ENCODE results near the gene DMAP1.

DNA sequence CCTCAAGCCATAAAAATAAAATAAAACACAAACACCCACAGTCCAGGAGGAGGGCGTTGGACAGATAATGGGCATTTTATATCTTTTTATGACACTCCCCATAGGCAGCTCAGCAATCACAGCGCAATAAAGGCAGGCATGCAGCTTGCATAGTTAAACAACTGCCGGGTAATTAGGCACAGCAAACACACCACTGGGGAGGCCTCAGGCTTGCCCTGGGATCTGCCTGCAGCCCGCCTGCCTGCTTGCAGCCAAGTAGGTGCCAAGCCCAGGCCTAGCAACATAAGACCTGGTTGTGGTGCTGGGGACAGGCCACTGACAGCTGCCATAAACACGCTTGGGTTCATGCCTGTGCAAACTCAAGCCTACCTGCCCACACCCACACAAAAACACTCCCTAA is 54.2 kb downstream of the DMAP1 start:
- TF ChIP-seq, protein P1, sequence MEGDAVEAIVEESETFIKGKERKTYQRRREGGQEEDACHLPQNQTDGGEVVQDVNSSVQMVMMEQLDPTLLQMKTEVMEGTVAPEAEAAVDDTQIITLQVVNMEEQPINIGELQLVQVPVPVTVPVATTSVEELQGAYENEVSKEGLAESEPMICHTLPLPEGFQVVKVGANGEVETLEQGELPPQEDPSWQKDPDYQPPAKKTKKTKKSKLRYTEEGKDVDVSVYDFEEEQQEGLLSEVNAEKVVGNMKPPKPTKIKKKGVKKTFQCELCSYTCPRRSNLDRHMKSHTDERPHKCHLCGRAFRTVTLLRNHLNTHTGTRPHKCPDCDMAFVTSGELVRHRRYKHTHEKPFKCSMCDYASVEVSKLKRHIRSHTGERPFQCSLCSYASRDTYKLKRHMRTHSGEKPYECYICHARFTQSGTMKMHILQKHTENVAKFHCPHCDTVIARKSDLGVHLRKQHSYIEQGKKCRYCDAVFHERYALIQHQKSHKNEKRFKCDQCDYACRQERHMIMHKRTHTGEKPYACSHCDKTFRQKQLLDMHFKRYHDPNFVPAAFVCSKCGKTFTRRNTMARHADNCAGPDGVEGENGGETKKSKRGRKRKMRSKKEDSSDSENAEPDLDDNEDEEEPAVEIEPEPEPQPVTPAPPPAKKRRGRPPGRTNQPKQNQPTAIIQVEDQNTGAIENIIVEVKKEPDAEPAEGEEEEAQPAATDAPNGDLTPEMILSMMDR (tag by site-specific recombination; IDR thresholded peaks at IDR 0.05) = no peak
- TF ChIP-seq YY1 (tag by site-specific recombination; IDR thresholded peaks at IDR 0.05) = no peak
- TF ChIP-seq, protein P2, sequence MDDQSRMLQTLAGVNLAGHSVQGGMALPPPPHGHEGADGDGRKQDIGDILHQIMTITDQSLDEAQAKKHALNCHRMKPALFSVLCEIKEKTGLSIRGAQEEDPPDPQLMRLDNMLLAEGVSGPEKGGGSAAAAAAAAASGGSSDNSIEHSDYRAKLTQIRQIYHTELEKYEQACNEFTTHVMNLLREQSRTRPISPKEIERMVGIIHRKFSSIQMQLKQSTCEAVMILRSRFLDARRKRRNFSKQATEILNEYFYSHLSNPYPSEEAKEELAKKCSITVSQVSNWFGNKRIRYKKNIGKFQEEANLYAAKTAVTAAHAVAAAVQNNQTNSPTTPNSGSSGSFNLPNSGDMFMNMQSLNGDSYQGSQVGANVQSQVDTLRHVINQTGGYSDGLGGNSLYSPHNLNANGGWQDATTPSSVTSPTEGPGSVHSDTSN (CRISPR knock-in tag; IDR thresholded peaks at IDR 0.05) = no peak
- no peak for TF ChIP-seq ZNF274 (IDR thresholded peaks at IDR 0.05; ENCODE audit: low read length)
- TF ChIP-seq ZNF274 (tag by site-specific recombination; IDR thresholded peaks at IDR 0.05; ENCODE audit: borderline replicate concordance) = no peak

All from HEK293 (cell line).